ENCODE measurements around the gene ZBTB16.

Gene ZBTB16

GRCh38 chr11:114060392-114061047, 1.0 kb downstream of the ZBTB16 start:
- no peaks in the 10 kb centered on the region for H3K9me3 ChIP-seq (replicated peaks; ENCODE audit: insufficient read depth, low read length)
- no peaks in the 10 kb centered on the region for H3K79me2 ChIP-seq (ENCODE audit: low read length)
- TF ChIP-seq EZH2 (optimal IDR thresholded peaks at IDR 0.05; ENCODE audit: low read depth, low read length) (no peak), EZH2phosphoT487 (IDR thresholded peaks at IDR 0.05; ENCODE audit: low read length) (no peak), CTCF (IDR thresholded peaks at IDR 0.05; ENCODE audit: low read length) (no peak)
- no peak overlapping the region for H3K27ac ChIP-seq (ENCODE audit: low read length)
- peak overlapping the region; percentile 84 for H3K4me3 ChIP-seq (ENCODE audit: low read length)
- no peaks in the 10 kb centered on the region for H3F3A ChIP-seq (ENCODE audit: insufficient read depth, low read length)
- H3K9me2 ChIP-seq (replicated peaks; ENCODE audit: insufficient read depth, low read length): no peaks in the 10 kb centered on the region
- H3K4me1 ChIP-seq (ENCODE audit: low read length): no peaks in the 10 kb centered on the region
- H4K20me1 ChIP-seq (ENCODE audit: insufficient read depth, low read length): no peaks in the 10 kb centered on the region
- H2AFZ ChIP-seq (ENCODE audit: low read length): peak overlapping the region; percentile 91
- peak overlapping the region; percentile 99 for H3K4me2 ChIP-seq (ENCODE audit: low read depth, low read length)
- H3K36me3 ChIP-seq (replicated peaks; ENCODE audit: insufficient read depth, low read length): no peaks in the 10 kb centered on the region
- H3K27me3 ChIP-seq (replicated peaks; ENCODE audit: insufficient read depth, low read length): peaks cover 50% of the 10 kb centered on the region
- DNase-seq: no peak
- peak overlapping the region; percentile 45; the same call in 1 of the 2 replicates for H3K9ac ChIP-seq (ENCODE audit: low read length)

DNA sequence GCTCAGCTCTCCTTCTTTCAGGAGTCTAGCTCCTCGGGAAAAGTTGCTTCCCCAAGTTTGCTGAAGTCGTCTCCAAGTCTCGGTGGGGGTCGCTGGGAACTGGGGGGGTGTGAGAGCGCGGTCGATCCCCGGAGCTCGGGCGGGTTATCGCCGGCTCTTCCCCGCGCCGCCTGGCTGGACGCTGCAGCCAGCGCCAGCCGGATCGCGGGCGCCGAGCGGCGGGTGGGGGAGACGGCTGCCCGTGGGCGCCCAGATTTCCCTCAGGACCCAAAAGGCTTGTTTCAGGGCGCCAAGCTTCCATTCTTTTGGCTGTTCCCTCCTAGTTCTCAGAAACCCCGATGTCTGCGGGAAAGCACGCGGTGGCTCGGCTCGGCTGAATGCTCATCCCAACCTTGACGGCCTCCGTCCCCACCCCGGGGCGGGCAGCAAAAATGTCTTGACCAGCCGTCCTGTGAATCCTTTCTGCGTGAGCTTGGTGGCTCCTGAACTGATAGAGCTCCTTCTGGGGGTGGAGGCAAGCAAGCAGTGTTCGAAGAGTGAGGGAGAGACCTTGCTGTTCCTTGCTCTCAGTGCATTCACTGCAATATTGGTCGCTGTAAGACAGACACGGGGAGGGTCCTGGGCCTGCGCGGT, 1.7 kb downstream of the ZBTB16 start:
- Histone ChIP-seq H3K4me1 (ENCODE audit: low read length) (no peaks in the 10 kb centered on the region), H3K27ac (ENCODE audit: low read length) (no peak overlapping the region), H4K20me1 (ENCODE audit: insufficient read depth, low read length) (no peaks in the 10 kb centered on the region), H2AFZ (ENCODE audit: low read length) (peak overlapping the region; percentile 91), H3K4me2 (ENCODE audit: low read depth, low read length) (peak overlapping the region; percentile 99), H3K36me3 (replicated peaks; ENCODE audit: insufficient read depth, low read length) (no peaks in the 10 kb centered on the region), H3K9me2 (replicated peaks; ENCODE audit: insufficient read depth, low read length) (no peaks in the 10 kb centered on the region), H3K27me3 (replicated peaks; ENCODE audit: insufficient read depth, low read length) (peaks cover 50% of the 10 kb centered on the region), H3K9ac (ENCODE audit: low read length) (peak overlapping the region; percentile 45; the same call in 1 of the 2 replicates), H3K79me2 (ENCODE audit: low read length) (no peaks in the 10 kb centered on the region), H3K9me3 (replicated peaks; ENCODE audit: insufficient read depth, low read length) (no peaks in the 10 kb centered on the region), H3K4me3 (ENCODE audit: low read length) (peak overlapping the region; percentile 84), H3F3A (ENCODE audit: insufficient read depth, low read length) (no peaks in the 10 kb centered on the region)
- no peak for DNase-seq
- no peak for TF ChIP-seq EZH2 (optimal IDR thresholded peaks at IDR 0.05; ENCODE audit: low read depth, low read length)
- TF ChIP-seq CTCF (IDR thresholded peaks at IDR 0.05; ENCODE audit: low read length): no peak
- TF ChIP-seq EZH2phosphoT487 (IDR thresholded peaks at IDR 0.05; ENCODE audit: low read length): no peak

DNA sequence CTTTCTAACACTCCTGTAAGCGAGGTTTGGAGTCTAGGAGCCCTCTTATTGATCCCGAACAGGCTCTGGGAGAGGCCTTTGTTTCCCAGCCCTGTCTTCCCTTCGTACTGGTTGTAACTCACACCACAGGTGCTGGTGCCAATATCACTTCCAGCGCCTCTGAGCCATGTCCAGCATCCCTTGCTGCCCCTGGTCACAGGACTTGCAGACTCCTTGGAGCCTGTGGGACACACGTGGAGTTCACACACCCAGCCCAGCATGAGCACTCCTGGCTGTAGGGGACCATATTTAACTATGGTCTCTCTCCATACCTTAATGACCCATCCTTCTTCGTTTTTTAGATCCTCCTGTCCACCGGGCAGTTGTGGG, 2.2 kb downstream of the ZBTB16 start:
- peak overlapping the region; percentile 99 for H3K4me2 ChIP-seq (ENCODE audit: low read depth, low read length)
- H3K9me3 ChIP-seq (replicated peaks; ENCODE audit: insufficient read depth, low read length): no peaks in the 10 kb centered on the region
- no peaks in the 10 kb centered on the region for H4K20me1 ChIP-seq (ENCODE audit: insufficient read depth, low read length)
- H3K36me3 ChIP-seq (replicated peaks; ENCODE audit: insufficient read depth, low read length): no peaks in the 10 kb centered on the region
- DNase-seq: no peak
- no peak overlapping the region for H3K9ac ChIP-seq (ENCODE audit: low read length)
- peak overlapping the region; percentile 91; the same call in 1 of the 2 replicates for H2AFZ ChIP-seq (ENCODE audit: low read length)
- H3K4me3 ChIP-seq (ENCODE audit: low read length): peak overlapping the region; percentile 84; the same call in 1 of the 2 replicates
- no peak for TF ChIP-seq CTCF (IDR thresholded peaks at IDR 0.05; ENCODE audit: low read length)
- no peak for TF ChIP-seq EZH2 (optimal IDR thresholded peaks at IDR 0.05; ENCODE audit: low read depth, low read length)
- TF ChIP-seq EZH2phosphoT487 (IDR thresholded peaks at IDR 0.05; ENCODE audit: low read length): no peak
- H3K79me2 ChIP-seq (ENCODE audit: low read length): no peaks in the 10 kb centered on the region
- no peaks in the 10 kb centered on the region for H3F3A ChIP-seq (ENCODE audit: insufficient read depth, low read length)
- no peaks in the 10 kb centered on the region for H3K4me1 ChIP-seq (ENCODE audit: low read length)
- H3K9me2 ChIP-seq (replicated peaks; ENCODE audit: insufficient read depth, low read length): no peaks in the 10 kb centered on the region
- peaks cover 50% of the 10 kb centered on the region for H3K27me3 ChIP-seq (replicated peaks; ENCODE audit: insufficient read depth, low read length)
- H3K27ac ChIP-seq (ENCODE audit: low read length): no peak overlapping the region

Data from MM.1S (cell line).